COLO829 (cell line): ENCODE data around the gene BRF1.

ENCODE experiments used
- DNase-seq: peaks from one replicate; pipeline ENCODE4 v3.0.0; 2012; ENCODE audit warnings: low spot score

BRF1 gene

GRCh38 chr14:105171004-105171673 is 129.7 kb downstream of the BRF1 start:
- no peak for DNase-seq

DNA sequence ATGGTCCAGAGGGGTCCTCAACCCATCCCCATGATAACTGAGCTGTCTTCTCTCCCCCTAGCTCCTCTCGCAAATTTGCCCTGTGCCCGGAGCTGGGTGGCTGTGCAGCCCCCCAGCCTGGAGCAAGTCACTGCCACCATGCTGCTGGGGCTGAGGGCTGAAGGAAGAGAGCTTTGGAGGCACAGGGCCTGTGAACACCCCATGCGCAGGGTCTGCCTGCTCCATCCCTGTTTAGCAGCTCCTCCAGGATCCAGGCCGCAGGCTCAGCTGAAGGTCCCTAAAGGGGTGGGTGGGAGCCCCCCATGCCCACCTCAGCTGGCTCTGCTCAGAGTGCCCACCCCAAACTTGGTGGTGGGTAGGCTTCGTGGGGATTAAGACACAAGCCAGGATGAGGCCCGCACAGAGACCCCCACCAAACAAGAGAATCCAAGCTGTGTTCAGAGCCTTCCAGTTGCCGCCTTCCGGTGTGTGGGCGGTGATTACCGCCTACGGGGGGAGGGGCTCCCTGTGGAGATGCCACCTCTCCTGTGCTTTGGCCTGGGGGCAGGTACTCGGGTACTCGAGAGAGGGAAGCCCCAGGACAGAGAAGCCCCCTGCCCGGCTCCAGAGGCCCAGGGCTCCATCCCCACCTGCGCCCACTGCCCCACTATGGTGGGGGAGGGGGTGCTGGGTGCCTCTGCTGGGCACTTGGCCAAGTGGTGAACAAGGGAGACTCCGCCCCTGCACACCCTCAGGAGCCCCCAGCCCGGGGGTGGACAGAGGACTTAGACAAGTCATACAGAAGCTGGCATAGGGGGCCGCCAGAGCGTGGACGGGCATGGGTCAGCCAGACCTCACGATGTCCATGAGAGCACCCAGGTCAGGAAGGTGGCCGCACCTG is 130.8 kb downstream of the BRF1 start:
- no peak for DNase-seq

- DNase-seq = no peak
Measured at GRCh38 chr14:105168979-105169507, 131.8 kb downstream of the BRF1 start.

GRCh38 chr14:105168496-105168978 is 132.3 kb downstream of the BRF1 start, which contains the start of gene JAG2:
Gene JAG2 (minus strand): TSS chr14:105168776. CDS start chr14:105168420, 356 bp downstream.
- DNase-seq = no peak

- no peak for DNase-seq
Measured at GRCh38 chr14:105168093-105168420, 132.7 kb downstream of the BRF1 start.

GRCh38 chr14:105167303-105168092 is 133.3 kb downstream of the BRF1 start:
- DNase-seq = no peak

GRCh38 chr14:105166571-105167302 is 134.1 kb downstream of the BRF1 start:
- no peak for DNase-seq

DNA sequence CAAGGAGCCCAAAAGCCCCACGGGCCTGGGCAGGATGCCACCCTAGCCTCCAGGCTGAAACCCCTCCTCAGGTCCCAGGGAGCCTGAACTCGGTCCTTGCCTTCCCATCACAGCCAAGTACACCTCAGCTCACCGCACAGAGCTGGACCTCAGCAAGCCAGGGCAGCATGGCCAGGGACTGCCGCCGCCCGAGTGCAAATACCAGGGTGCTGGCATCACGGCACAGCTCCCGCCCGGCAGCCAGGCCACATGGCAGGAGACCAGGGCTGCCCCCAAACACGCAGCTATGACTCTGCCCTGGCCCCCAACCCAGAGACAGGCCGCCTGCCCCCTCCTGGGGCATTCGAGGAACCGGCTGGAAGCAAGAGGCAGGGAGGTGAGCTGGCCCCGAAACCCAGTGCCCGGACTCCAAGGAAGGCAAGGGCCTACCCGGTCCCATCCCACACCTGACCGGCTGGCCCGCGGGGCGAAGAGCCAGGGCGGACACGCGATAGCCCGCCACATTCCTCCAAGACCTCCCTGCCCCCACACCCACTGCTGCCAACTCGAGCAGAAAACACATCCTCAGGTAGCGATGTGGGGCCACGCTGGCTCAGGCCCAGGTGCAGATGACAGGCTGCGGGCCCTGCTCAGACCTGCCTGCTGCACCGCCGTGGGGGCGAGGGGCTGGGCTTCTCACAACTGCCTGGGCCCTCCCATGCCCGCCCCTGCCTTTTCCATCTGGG is 134.9 kb downstream of the BRF1 start:
- no peak for DNase-seq

GRCh38 chr14:105165134-105165704 is 135.6 kb downstream of the BRF1 start:
- DNase-seq = no peak

GRCh38 chr14:105163040-105163742 is 137.6 kb downstream of the BRF1 start:
- DNase-seq = no peak

DNA sequence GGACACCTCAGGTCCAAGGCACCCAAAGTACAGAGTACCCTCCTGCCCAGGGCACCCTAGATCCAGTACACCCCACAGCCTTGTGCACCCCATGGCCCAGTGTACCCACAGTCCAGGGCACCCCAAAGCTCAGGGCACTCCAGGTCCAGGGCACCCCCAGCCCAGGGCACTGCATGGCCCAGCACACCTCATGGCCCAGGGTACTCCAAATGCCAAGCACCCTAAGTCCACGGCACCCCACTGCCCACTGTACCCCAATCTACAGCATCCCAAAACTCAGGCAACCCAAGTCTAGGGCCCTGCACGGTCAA is 138.2 kb downstream of the BRF1 start:
- no peak for DNase-seq

DNA sequence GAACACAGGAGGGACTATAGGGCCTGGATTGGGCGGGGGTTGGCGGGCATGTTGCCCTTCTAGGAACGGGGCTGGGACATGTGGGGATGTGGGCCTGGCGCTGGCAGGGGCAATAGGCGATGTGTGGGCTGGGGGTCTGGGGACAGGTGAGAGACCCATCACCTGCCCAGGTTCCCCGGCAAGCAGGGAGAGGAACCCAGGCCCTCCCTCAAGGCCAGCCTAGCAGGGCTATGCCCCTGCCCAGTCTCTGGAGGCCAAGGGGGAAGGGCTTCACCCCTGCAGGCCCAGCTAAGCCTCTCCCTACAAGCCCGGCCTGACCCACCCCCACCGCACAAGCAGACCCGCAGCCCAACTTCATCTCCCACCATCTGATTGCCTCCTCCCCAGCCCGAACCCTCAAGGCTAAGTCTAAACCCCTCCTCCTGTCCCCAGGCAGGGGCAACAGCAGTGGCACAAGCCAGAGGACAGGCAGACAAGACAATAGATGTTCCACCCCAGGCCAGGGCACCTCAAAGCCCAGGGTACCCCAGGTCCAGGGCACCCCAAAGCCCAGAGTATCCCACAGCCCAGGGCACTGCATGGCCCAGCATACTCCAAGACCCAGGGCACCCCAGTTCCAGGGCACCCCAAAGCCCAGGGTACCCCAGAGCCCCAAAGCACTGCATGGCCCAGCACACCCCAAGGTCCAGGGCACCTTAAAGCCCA is 138.7 kb downstream of the BRF1 start:
- no peak for DNase-seq

- no peak for DNase-seq
Measured at GRCh38 chr14:105161309-105161708, 139.5 kb downstream of the BRF1 start.

GRCh38 chr14:105160776-105161175 is 140.0 kb downstream of the BRF1 start:
- DNase-seq = no peak

GRCh38 chr14:105159344-105159743 is 141.5 kb downstream of the BRF1 start:
- no peak for DNase-seq
